Trophoblast cell (in vitro differentiated cells and primary cell): ENCODE measurements around the gene TEDC1.

Experiments used
- DNase-seq, 2 donors: peaks; one replicate each; pipeline ENCODE4 v3.0.0-alpha.2; 2016
- H2AFZ ChIP-seq: 2 replicates; pipeline ENCODE4 v1.6.1; 2013; ENCODE audit warnings: low read length, moderate library complexity, mild to moderate bottlenecking; ENCODE audit not compliant: insufficient read depth, poor library complexity
- H2AK5ac ChIP-seq: 2 replicates; pipeline ENCODE4 v1.6.1; 2013; ENCODE audit warnings: mild to moderate bottlenecking, low read length
- H2BK120ac ChIP-seq: 2 replicates; pipeline ENCODE4 v1.6.1; 2013; ENCODE audit warnings: low read length, mild to moderate bottlenecking, moderate library complexity; ENCODE audit not compliant: insufficient read depth, poor library complexity
- H2BK12ac ChIP-seq: 2 replicates; pipeline ENCODE4 v1.6.1; 2013; ENCODE audit warnings: mild to moderate bottlenecking, low read length, moderate library complexity
- H2BK5ac ChIP-seq: 2 replicates; pipeline ENCODE4 v1.6.1; 2013; ENCODE audit warnings: low read length, low read depth, moderate library complexity, mild to moderate bottlenecking; ENCODE audit not compliant: poor library complexity
- H3K14ac ChIP-seq: 2 replicates; pipeline ENCODE4 v1.6.1; 2013; ENCODE audit warnings: mild to moderate bottlenecking, low read length
- H3K18ac ChIP-seq: 2 replicates; pipeline ENCODE4 v1.6.1; 2013; ENCODE audit warnings: mild to moderate bottlenecking, low read length
- H3K23ac ChIP-seq: 2 replicates; pipeline ENCODE4 v1.6.1; 2013; ENCODE audit warnings: low read length
- H3K27ac ChIP-seq: 2 replicates; pipeline ENCODE4 v1.5.1; 2013; ENCODE audit warnings: low read depth, mild to moderate bottlenecking, inconsistent platforms, low read length, moderate library complexity
- H3K27me3 ChIP-seq: 2 replicates; pipeline ENCODE4 v1.6.1; 2013; ENCODE audit warnings: inconsistent platforms, mild to moderate bottlenecking, low read length, moderate library complexity; ENCODE audit not compliant: insufficient read depth
- H3K36me3 ChIP-seq, 2 experiments: 1 replicate in 1 of 2; 2 replicates in 1 of 2; pipeline ENCODE4 v1.6.1; 2013; ENCODE audit warnings: low read length in 2 of 2, mild to moderate bottlenecking in 2 of 2, moderate library complexity in 1 of 2; ENCODE audit not compliant: insufficient read depth in 2 of 2, control insufficient read depth in 1 of 2
- H3K4ac ChIP-seq: 2 replicates; pipeline ENCODE4 v1.6.1; 2013; ENCODE audit warnings: low read depth, mild to moderate bottlenecking, low read length, moderate library complexity
- H3K4me1 ChIP-seq, 2 experiments: 1 replicate in 1 of 2; 2 replicates in 1 of 2; pipeline ENCODE4 v1.6.1; 2013; ENCODE audit warnings: low read length in 2 of 2, mild to moderate bottlenecking in 2 of 2, moderate library complexity in 1 of 2; ENCODE audit not compliant: insufficient read depth in 2 of 2, control insufficient read depth in 1 of 2
- H3K4me2 ChIP-seq: 2 replicates; pipeline ENCODE4 v1.6.1; 2013; ENCODE audit warnings: inconsistent platforms, mild to moderate bottlenecking, low read length, moderate library complexity
- H3K4me3 ChIP-seq: 2 replicates; pipeline ENCODE4 v1.5.1; 2013; ENCODE audit warnings: mild to moderate bottlenecking, low read depth, low read length, inconsistent platforms
- H3K79me1 ChIP-seq: one replicate; pipeline ENCODE4 v1.6.1; 2013; ENCODE audit warnings: low read length
- H3K79me2 ChIP-seq: 2 replicates; pipeline ENCODE4 v1.6.1; 2013; ENCODE audit warnings: low read length, mild to moderate bottlenecking; ENCODE audit not compliant: control insufficient read depth, insufficient read depth, poor library complexity
- H3K9ac ChIP-seq: 2 replicates; pipeline ENCODE4 v1.6.1; 2013; ENCODE audit warnings: mild to moderate bottlenecking, low read length
- H3K9me3 ChIP-seq: 2 replicates; pipeline ENCODE4 v1.6.1; 2013; ENCODE audit warnings: low read depth, mild to moderate bottlenecking, control low read depth, inconsistent platforms, low read length; ENCODE audit not compliant: insufficient read depth
- H4K12ac ChIP-seq: 2 replicates; pipeline ENCODE4 v1.6.1; 2013; ENCODE audit warnings: low read depth, mild to moderate bottlenecking, low read length, moderate library complexity
- H4K8ac ChIP-seq: 2 replicates; pipeline ENCODE4 v1.6.1; 2013; ENCODE audit warnings: low read depth, mild to moderate bottlenecking, low read length, moderate library complexity
- H4K91ac ChIP-seq: one replicate; pipeline ENCODE4 v1.6.1; 2013; ENCODE audit warnings: low read depth, mild to moderate bottlenecking, low read length, moderate library complexity
- WGBS: extraction: QIAGEN DNeasy Blood & Tissue Kit; methylation state at CpG from one replicate; pipeline ENCODE4 v1.1.7; 2013; ENCODE audit warnings: missing lambda C conversion rate; ENCODE audit not compliant: insufficient read length, insufficient coverage; ENCODE audit errors: extremely low coverage; 5-methylcytosine and 5-hydroxymethylcytosine counted together

TEDC1 gene

GRCh38 chr14:105472486-105472991, 18.5 kb upstream of the TEDC1 start:
- H3K4me3 ChIP-seq: no peak overlapping the region
- H2BK120ac ChIP-seq: peak overlapping the region; percentile 9
- no peak overlapping the region for H3K4me2 ChIP-seq
- H3K9me3 ChIP-seq: peaks cover 3% of the 10 kb centered on the region
- H2BK12ac ChIP-seq: no peak overlapping the region
- H2AFZ ChIP-seq: no peak overlapping the region
- no peak overlapping the region for H2BK5ac ChIP-seq
- H3K27me3 ChIP-seq: peaks cover 13% of the 10 kb centered on the region
- H3K23ac ChIP-seq: no peak overlapping the region
- peaks cover 27 to 31% of the 10 kb centered on the region in 2 experiments for H3K36me3 ChIP-seq
- no peak overlapping the region for H2AK5ac ChIP-seq
- peak overlapping the region; percentile 8 for H4K91ac ChIP-seq
- H3K27ac ChIP-seq: no peak overlapping the region
- H3K79me1 ChIP-seq: peaks cover 7% of the 10 kb centered on the region
- H4K12ac ChIP-seq: no peak overlapping the region
- no peak overlapping the region for H3K9ac ChIP-seq
- no peak overlapping the region for H3K4ac ChIP-seq
- no peak overlapping the region for H3K18ac ChIP-seq
- no CpG with 5 or more reads among the region's 12 CpGs for WGBS
- no peak overlapping the region for H4K8ac ChIP-seq
- peaks cover 10 to 25% of the 10 kb centered on the region in 2 experiments for H3K4me1 ChIP-seq
- H3K14ac ChIP-seq: peak overlapping the region; percentile 7
- H3K79me2 ChIP-seq: no peaks in the 10 kb centered on the region
- DNase-seq: no peak

GRCh38 chr14:105473033-105473676, 17.9 kb upstream of the TEDC1 start:
- no peak overlapping the region for H2BK12ac ChIP-seq
- no peak overlapping the region for H3K23ac ChIP-seq
- H2BK5ac ChIP-seq: no peak overlapping the region
- peaks cover 10 to 25% of the 10 kb centered on the region in 2 experiments for H3K4me1 ChIP-seq
- DNase-seq: peak; percentile 50 to 52
- H3K18ac ChIP-seq: no peak overlapping the region
- WGBS: no CpG with 5 or more reads among the region's 7 CpGs
- H3K27ac ChIP-seq: no peak overlapping the region
- H3K79me2 ChIP-seq: no peaks in the 10 kb centered on the region
- H4K91ac ChIP-seq: peak overlapping the region; percentile 12
- peak overlapping the region; percentile 50 for H2AFZ ChIP-seq
- H3K36me3 ChIP-seq: peaks cover 21 to 24% of the 10 kb centered on the region in 2 experiments
- peak overlapping the region; percentile 6 for H3K14ac ChIP-seq
- peak overlapping the region; percentile 44 for H2BK120ac ChIP-seq
- no peak overlapping the region for H3K4me3 ChIP-seq
- no peak overlapping the region for H3K9ac ChIP-seq
- peaks cover 17% of the 10 kb centered on the region for H3K27me3 ChIP-seq
- H3K4ac ChIP-seq: no peak overlapping the region
- H3K9me3 ChIP-seq: peaks cover 3% of the 10 kb centered on the region
- no peak overlapping the region for H4K12ac ChIP-seq
- no peak overlapping the region for H4K8ac ChIP-seq
- peaks cover 7% of the 10 kb centered on the region for H3K79me1 ChIP-seq
- peak overlapping the region; percentile 78 for H3K4me2 ChIP-seq
- no peak overlapping the region for H2AK5ac ChIP-seq

- H3K27me3 ChIP-seq: peaks cover 23% of the 10 kb centered on the region
- no peak overlapping the region for H3K18ac ChIP-seq
- H3K4me3 ChIP-seq: peak overlapping the region; percentile 70
- H3K14ac ChIP-seq: peak overlapping the region; percentile 6
- no peaks in the 10 kb centered on the region for H3K79me2 ChIP-seq
- peaks cover 7% of the 10 kb centered on the region for H3K79me1 ChIP-seq
- peaks cover 10 to 25% of the 10 kb centered on the region in 2 experiments for H3K4me1 ChIP-seq
- no peak overlapping the region for H4K12ac ChIP-seq
- peak overlapping the region; percentile 62 for H2BK5ac ChIP-seq
- peak overlapping the region; percentile 78 for H3K4me2 ChIP-seq
- H2BK12ac ChIP-seq: no peak overlapping the region
- H3K9ac ChIP-seq: no peak overlapping the region
- peaks cover 15 to 17% of the 10 kb centered on the region in 2 experiments for H3K36me3 ChIP-seq
- no CpG with 5 or more reads among the region's 60 CpGs for WGBS
- no peak overlapping the region for H4K8ac ChIP-seq
- H2AK5ac ChIP-seq: no peak overlapping the region
- peaks cover 3% of the 10 kb centered on the region for H3K9me3 ChIP-seq
- DNase-seq: peak; percentile 96 to 97
- no peak overlapping the region for H3K27ac ChIP-seq
- H3K4ac ChIP-seq: peak overlapping the region; percentile 20
- peak overlapping the region; percentile 60 for H4K91ac ChIP-seq
- H3K23ac ChIP-seq: no peak overlapping the region
- H2BK120ac ChIP-seq: peak overlapping the region; percentile 50
- peak overlapping the region; percentile 50 for H2AFZ ChIP-seq
These were observed 17.2 kb upstream of the TEDC1 start for GRCh38 chr14:105473677-105474482.

- Histone ChIP-seq H3K9ac (peak within 1 kb of the TSS; percentile 45), H2AFZ (peak within 1 kb of the TSS; percentile 50), H2BK5ac (peak within 1 kb of the TSS; percentile 62), H3K4me3 (peak within 1 kb of the TSS; percentile 80), H3K79me2 (no peaks in the 10 kb centered on the region), H2AK5ac (no peak within 1 kb of the TSS), H3K4me1 (peaks cover 10 to 25% of the 10 kb centered on the region in 2 experiments), H3K14ac (peak within 1 kb of the TSS; percentile 26), H2BK120ac (peak within 1 kb of the TSS; percentile 50), H4K8ac (peak within 1 kb of the TSS; percentile 36), H4K91ac (peak within 1 kb of the TSS; percentile 86), H3K27me3 (peaks cover 29% of the 10 kb centered on the region), H2BK12ac (peak within 1 kb of the TSS; percentile 37), H3K18ac (peak within 1 kb of the TSS; percentile 49), H3K9me3 (peaks cover 3% of the 10 kb centered on the region), H4K12ac (no peak within 1 kb of the TSS), H3K36me3 (peaks cover 11 to 12% of the 10 kb centered on the region in 2 experiments), H3K4ac (peak within 1 kb of the TSS; percentile 20), H3K4me2 (peak within 1 kb of the TSS; percentile 83), H3K79me1 (peaks cover 7% of the 10 kb centered on the region), H3K23ac (no peak within 1 kb of the TSS), H3K27ac (no peak within 1 kb of the TSS)
- no CpG with 5 or more reads among the region's 118 CpGs for WGBS
- DNase-seq: peak in 1 of 2 donors; percentile 68
These were observed 16.4 kb upstream of the TEDC1 start, which contains the start of gene CRIP2 for GRCh38 chr14:105474483-105475268. Gene CRIP2, plus strand, starts transcription at chr14:105474821. Its CDS starts 42 bp downstream, at chr14:105474863.
